Measurements from ENCODE around the gene RBMS3. TPM values are rescaled to one million over a fixed set of nuclear protein-coding genes. Genes with fewer than 3 reads are reported as not detected.

RBMS3 gene
- total and polyA plus RNA-seq, 2 of the 8 experiments (the other 6 are each of a cell fraction or from before 2014, with no cell fraction given), result 3.7 to 6.9 TPM

DNA sequence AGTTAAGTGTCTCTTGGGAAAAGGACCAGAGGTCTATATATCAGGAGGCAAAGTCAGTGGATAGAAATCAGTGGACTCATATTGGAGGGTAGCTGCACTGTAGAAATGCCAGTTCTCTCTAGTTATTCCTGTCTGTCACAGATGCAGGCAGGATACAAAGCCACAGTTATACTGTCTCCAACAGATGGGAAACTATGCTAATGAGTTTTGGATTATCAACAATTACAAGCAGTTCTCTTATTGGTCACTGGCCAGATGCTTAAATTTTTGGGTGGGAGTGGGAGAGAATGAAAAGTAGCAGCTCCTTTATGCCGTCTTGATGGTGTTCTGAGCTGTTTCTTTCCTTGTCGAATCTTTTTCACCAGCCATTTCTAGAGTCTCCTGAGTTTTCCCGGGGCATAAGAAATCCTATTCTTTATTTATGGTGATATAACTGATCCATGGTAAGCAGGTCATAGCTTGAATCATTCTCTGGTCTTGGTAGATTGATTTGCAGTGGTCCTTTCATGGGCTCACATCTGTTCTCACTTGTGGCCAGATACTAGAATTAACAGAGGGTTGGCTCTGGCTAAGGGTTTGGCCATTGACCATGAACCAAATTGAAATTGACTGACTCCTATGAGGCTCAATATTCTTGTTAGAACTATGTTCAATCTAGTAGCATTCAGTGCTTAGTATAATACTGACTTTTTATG lies 44.6 kb upstream of the RBMS3 start:
- Histone ChIP-seq H3K56ac (replicated peaks; ENCODE audit: insufficient read length, low read depth, low read length) (no peak overlapping the region), H2BK20ac (ENCODE audit: low read length) (no peak overlapping the region), H3K23me2 (ENCODE audit: low read depth, low read length) (no peaks in the 10 kb centered on the region), H3K4me2 (ENCODE audit: insufficient read depth in 1 of 2, low read depth in 2 of 2, low read length in 2 of 2) (no peak overlapping the region), H4K5ac (ENCODE audit: insufficient read length, low read depth, low read length) (no peak overlapping the region), H3K27ac (ENCODE audit: low read depth, low read length) (no peak overlapping the region), H3K9me3 (ENCODE audit: insufficient read depth in 2 of 2, low read depth in 1 of 2, low read length in 1 of 2) (no peaks in the 10 kb centered on the region), H3K14ac (ENCODE audit: insufficient read length) (no peak overlapping the region), H3K27me3 (replicated peaks in 1 of 4; ENCODE audit: control insufficient read depth in 3 of 4, extremely low read depth in 1 of 4, insufficient read depth in 3 of 4, low read length in 3 of 4) (no peaks in the 10 kb centered on the region), H3K4me1 (replicated peaks in 1 of 4; ENCODE audit: control insufficient read depth in 3 of 4, insufficient read depth in 4 of 4, low read length in 3 of 4) (peaks cover 0 to 8% (median 1%) of the 10 kb centered on the region in 4 experiments; a peak in 1 of 7 replicates), H3K36me3 (ENCODE audit: control insufficient read depth in 2 of 4, insufficient read depth in 4 of 4, low read length in 3 of 4) (no peaks in the 10 kb centered on the region), H3K79me1 (ENCODE audit: low read depth, low read length) (no peaks in the 10 kb centered on the region), H3K79me2 (ENCODE audit: control insufficient read depth in 1 of 2, insufficient read depth in 2 of 2, low read length in 2 of 2) (no peaks in the 10 kb centered on the region), H3K4ac (replicated peaks; ENCODE audit: insufficient read length, low read depth, low read length) (no peak overlapping the region), H4K8ac (ENCODE audit: extremely low read depth, insufficient read depth, low read length) (no peak overlapping the region), H2AFZ (ENCODE audit: low read length) (no peak overlapping the region), H3K23ac (ENCODE audit: insufficient read length) (no peak overlapping the region), H2BK15ac (ENCODE audit: low read length) (no peak overlapping the region), H4K91ac (replicated peaks; ENCODE audit: insufficient read length, low read length) (no peak overlapping the region), H3K4me3 (ENCODE audit: extremely low read depth in 1 of 4, insufficient read depth in 2 of 4, low read depth in 3 of 4, low read length in 4 of 4) (no peak overlapping the region), H2BK5ac (ENCODE audit: low read depth, low read length) (no peak overlapping the region), H2BK120ac (replicated peaks; ENCODE audit: low read depth, low read length) (no peak overlapping the region), H2BK12ac (ENCODE audit: low read depth, low read length) (no peak overlapping the region), H4K20me1 (replicated peaks in 1 of 2; ENCODE audit: control insufficient read depth in 1 of 2, insufficient read depth in 2 of 2, low read length in 2 of 2) (no peaks in the 10 kb centered on the region), H3K18ac (ENCODE audit: extremely low read depth, low read length) (no peak overlapping the region), H3K9ac (replicated peaks in 1 of 4; ENCODE audit: extremely low read depth in 1 of 4, low read depth in 3 of 4, low read length in 3 of 4) (no peak overlapping the region), H2AK5ac (ENCODE audit: low read depth, low read length) (no peak overlapping the region)
- CTCF ChIA-PET (ENCODE audit: partially characterized antibody), result no interaction called here
- FAIRE-seq (no peak), DNase-seq (ENCODE audit: low read depth in 1 of 2, low spot score in 2 of 2) (no peak)
- TF ChIP-seq SP2 (IDR thresholded peaks at IDR 0.05; ENCODE audit: low read length), result no peak
- TF ChIP-seq NRF1 (IDR thresholded peaks at IDR 0.05; ENCODE audit: low read depth, low read length), result no peak
- no peak for TF ChIP-seq ZNF274 (IDR thresholded peaks at IDR 0.05; ENCODE audit: borderline replicate concordance, extremely low read depth, low read length)
- POLR2A ChIA-PET (ENCODE audit: partially characterized antibody), result no interaction called here
- WGBS, 2 experiments (ENCODE audit: extremely low coverage in 1 of 2, insufficient coverage in 1 of 2, insufficient read length in 1 of 2, insufficient replicate concordance in 2 of 2, low coverage in 1 of 2, low lambda C conversion rate in 2 of 2, missing lambda C conversion rate in 1 of 2), result 92% methylated on average over 3 of the region's 3 CpGs; no CpG with 5 or more reads in 1 of the 2 experiments
